Liver (tissue), 9 donors: ENCODE results near the gene TJP3. TPM values are rescaled to one million over a fixed set of nuclear protein-coding genes. Genes with fewer than 3 reads are reported as not detected.

Source experiments
- DNase-seq: peaks from one replicate; pipeline ENCODE4 v3.0.0-alpha.2; 2017; ENCODE audit warnings: low spot score
- H3K27ac ChIP-seq, 2 donors: one replicate each; pipeline ENCODE4 v1.7.0; 2013; ENCODE audit warnings: inconsistent platforms in 2 of 2, low read length in 2 of 2, control low read depth in 1 of 2, low read depth in 1 of 2, mild to moderate bottlenecking in 1 of 2
- H3K27me3 ChIP-seq, 4 donors: one replicate each; pipeline versions ENCODE4 v1.6.1 to v1.7.0; 2013; ENCODE audit warnings: low read length in 3 of 4, inconsistent platforms in 1 of 4, mild to moderate bottlenecking in 1 of 4, moderate library complexity in 1 of 4; ENCODE audit not compliant: control insufficient read depth in 4 of 4, insufficient read depth in 4 of 4
- H3K36me3 ChIP-seq, 4 donors: one replicate each; pipeline versions ENCODE4 v1.6.1 to v1.7.0; 2013; ENCODE audit warnings: low read length in 3 of 4, mild to moderate bottlenecking in 3 of 4, low read depth in 1 of 4, moderate library complexity in 1 of 4; ENCODE audit not compliant: control insufficient read depth in 4 of 4, insufficient read depth in 3 of 4
- H3K4me1 ChIP-seq, 4 donors: one replicate each; pipeline versions ENCODE4 v1.6.1 to v1.7.0; 2013; ENCODE audit warnings: low read length in 3 of 4, mild to moderate bottlenecking in 3 of 4, moderate library complexity in 1 of 4; ENCODE audit not compliant: control insufficient read depth in 4 of 4, insufficient read depth in 4 of 4
- H3K4me3 ChIP-seq, 3 donors: one replicate each; pipeline versions ENCODE4 v1.6.1 to v1.7.0; 2013; ENCODE audit warnings: low read length in 3 of 3, control low read depth in 1 of 3, low read depth in 1 of 3, mild to moderate bottlenecking in 1 of 3
- H3K9ac ChIP-seq, 2 donors: one replicate each; pipeline ENCODE4 v1.7.0; 2013; ENCODE audit warnings: low read length in 2 of 2, mild to moderate bottlenecking in 2 of 2, moderate library complexity in 2 of 2, control low read depth in 1 of 2, low read depth in 1 of 2
- H3K9me3 ChIP-seq, 4 donors: one replicate each; pipeline versions ENCODE4 v1.6.1 to v1.7.0; 2013; ENCODE audit warnings: low read length in 3 of 4; ENCODE audit not compliant: control insufficient read depth in 4 of 4
- CTCF ChIP-seq: fragments of 150-350 bp; IDR thresholded peaks from 2 replicates; pipeline ENCODE4 v1.5.1; 2017; ENCODE audit warnings: improper control_type of control experiment, low read depth, low read length; ENCODE audit not compliant: missing input control
- EGR1 ChIP-seq, 2 donors: IDR thresholded peaks; 2 replicates each; pipeline ENCODE4 v1.6.1; 2016 to 2018; ENCODE audit warnings: antibody characterized with exemption in 2 of 2, low read depth in 2 of 2
- FOXA1 ChIP-seq: IDR thresholded peaks from 2 replicates; pipeline ENCODE4 v1.6.1; 2016; ENCODE audit warnings: antibody characterized with exemption
- FOXA2 ChIP-seq: IDR thresholded peaks from 2 replicates; pipeline ENCODE4 v1.6.1; 2016; ENCODE audit warnings: antibody characterized with exemption
- GABPA ChIP-seq, 2 donors: IDR thresholded peaks in 1 of 2; conservative IDR thresholded peaks in 1 of 2; 2 replicates each; pipeline ENCODE4 v1.6.1; 2016; ENCODE audit warnings: antibody characterized with exemption in 2 of 2, mild to moderate bottlenecking in 1 of 2, moderate library complexity in 1 of 2
- HNF4A ChIP-seq, 2 donors: conservative IDR thresholded peaks; 2 replicates each; pipeline ENCODE4 v1.6.1; 2016; ENCODE audit warnings: antibody characterized with exemption in 2 of 2, mild to moderate bottlenecking in 2 of 2
- HNF4G ChIP-seq: IDR thresholded peaks from 2 replicates; pipeline ENCODE4 v1.6.1; 2016; ENCODE audit warnings: antibody characterized with exemption
- JUND ChIP-seq, 2 donors: IDR thresholded peaks; 2 replicates each; pipeline ENCODE4 v1.6.1; 2016; ENCODE audit warnings: antibody characterized with exemption in 2 of 2
- RAD21 ChIP-seq, 2 donors: IDR thresholded peaks; 2 replicates each; pipeline ENCODE4 v1.6.1; 2016; ENCODE audit warnings: antibody characterized with exemption in 2 of 2, mild to moderate bottlenecking in 2 of 2
- REST ChIP-seq: IDR thresholded peaks from 2 replicates; pipeline ENCODE4 v1.6.1; 2016; ENCODE audit warnings: antibody characterized with exemption, mild to moderate bottlenecking
- RXRA ChIP-seq, 2 donors: IDR thresholded peaks; 2 replicates each; pipeline ENCODE4 v1.6.1; 2017 to 2018; ENCODE audit warnings: antibody characterized with exemption in 2 of 2, mild to moderate bottlenecking in 1 of 2
- SP1 ChIP-seq: IDR thresholded peaks from 2 replicates; pipeline ENCODE4 v1.6.1; 2018; ENCODE audit warnings: antibody characterized with exemption, mild to moderate bottlenecking
- TAF1 ChIP-seq: conservative IDR thresholded peaks from 2 replicates; pipeline ENCODE4 v1.6.1; 2016; ENCODE audit warnings: antibody characterized with exemption, mild to moderate bottlenecking
- YY1 ChIP-seq: IDR thresholded peaks from 2 replicates; pipeline ENCODE4 v1.6.1; 2016; ENCODE audit warnings: antibody characterized with exemption, mild to moderate bottlenecking
- WGBS: extraction: QIAGEN DNeasy Blood & Tissue Kit; methylation state at CpG from one replicate; pipeline ENCODE4 v1.1.7; 2013; 5-methylcytosine and 5-hydroxymethylcytosine counted together
- polyA plus RNA-seq, 2 donors: library from polyadenylated mRNA; stranded (reverse) in 1 of 2; unstranded in 1 of 2; fragments of 200-250 nt in 1 of 2; fragments of >200 nt in 1 of 2; fragmentation: Nextera tagmentation in 1 of 2; extraction: Ambion mirVana in 1 of 2; gene quantifications; one replicate each; pipeline versions ENCODE4 v1.2.1 to v1.2.3, GENCODE V29; 2013 to 2015
- total RNA-seq, 2 donors: library from RNA; depleted of rRNA; stranded (reverse); fragments of >200 nt; gene quantifications; one replicate each; pipeline ENCODE4 v1.2.3, GENCODE V29; 2014
- TF ChIP-seq, protein P1 (sequence below): IDR thresholded peaks from 2 replicates; pipeline ENCODE4 v1.6.1; 2016; ENCODE audit warnings: antibody characterized with exemption
- TF ChIP-seq, protein P2 (sequence below): IDR thresholded peaks from 2 replicates; pipeline ENCODE4 v1.6.1; 2016; ENCODE audit warnings: antibody characterized with exemption
- donor health status: healthy.
- donor health status: healthy.
- donor health status: healthy.
- donor health status: healthy.
- donor health status: healthy.

Gene TJP3
- total and polyA plus RNA-seq, 4 donors = 6.0 to 9.8 (median 6.7) TPM

DNA sequence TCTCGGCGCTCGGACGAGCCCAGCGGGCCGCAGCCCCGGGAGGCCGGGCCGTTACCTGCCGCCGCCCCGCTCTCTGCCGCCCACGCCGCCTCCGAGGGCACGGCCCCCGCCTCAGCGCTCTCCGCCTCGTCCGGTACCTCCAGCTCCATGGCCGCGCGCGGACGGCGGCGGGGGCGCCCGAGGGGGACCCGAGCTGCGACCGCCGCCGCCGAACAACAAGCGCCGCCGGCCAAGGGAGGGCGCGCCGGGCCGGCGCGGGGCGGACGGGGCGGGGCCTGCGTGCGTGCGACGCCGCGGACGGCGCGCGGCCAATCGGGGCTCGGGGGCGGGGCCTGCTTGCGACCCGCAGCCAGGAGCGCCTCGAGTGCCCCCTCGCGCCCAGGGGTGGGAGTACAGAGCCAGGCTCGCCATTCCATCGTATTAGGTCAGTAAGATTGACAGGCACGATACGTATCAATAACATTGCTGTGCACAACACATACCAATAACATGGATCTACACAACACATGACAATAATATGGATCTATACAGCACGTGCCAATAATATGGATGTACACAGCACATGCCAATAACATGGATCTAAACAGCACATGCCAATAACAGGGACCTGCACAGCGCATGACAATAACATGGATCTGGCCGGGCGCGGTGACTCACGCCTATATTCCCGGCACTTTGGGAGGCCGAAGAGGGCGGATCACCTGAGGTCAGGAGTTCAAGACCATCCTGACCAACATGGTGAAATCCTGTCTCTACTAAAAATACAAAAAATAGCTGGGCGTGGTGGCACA is 7.7 kb upstream of the TJP3 start, which contains the start of gene PIP5K1C:
Gene PIP5K1C (minus strand): TSS at position 227 of the 791 bp plus-strand sequence. CDS start 78 bp downstream, at position 149.
- H3K9ac ChIP-seq = peak within 1 kb of the TSS in 1 of 2 donors; percentile 77
- H3K27ac ChIP-seq = peak within 1 kb of the TSS; percentile 40 to 76
- H3K9me3 ChIP-seq = no peaks in the 10 kb centered on the region
- peak; percentile 95 for DNase-seq
- peak within 1 kb of the TSS; percentile 76 to 95 (median 83) for H3K4me3 ChIP-seq
- peaks cover 2 to 15% (median 10%) of the 10 kb centered on the region in 4 donors for H3K4me1 ChIP-seq
- no peak for TF ChIP-seq FOXA1
- TF ChIP-seq CTCF = peak; percentile 89
- TF ChIP-seq YY1 = no peak
- peak in 1 of 2 donors; percentile 72 for TF ChIP-seq RAD21 (IDR thresholded peaks at IDR 0.05)
- H3K36me3 ChIP-seq = no peaks in the 10 kb centered on the region
- no peaks in the 10 kb centered on the region for H3K27me3 ChIP-seq
- WGBS = 3% methylated on average over 82 of the region's 82 CpGs

- no peaks in the 10 kb centered on the region for H3K36me3 ChIP-seq
- H3K27me3 ChIP-seq = no peaks in the 10 kb centered on the region
- H3K9ac ChIP-seq = no peak overlapping the region
- TF ChIP-seq HNF4G = no peak
- TF ChIP-seq FOXA1 = no peak
- no peak for TF ChIP-seq JUND (IDR thresholded peaks at IDR 0.05)
- TF ChIP-seq GABPA (IDR thresholded peaks at IDR 0.05 in 1 of 2, conservative IDR thresholded peaks at IDR 0.05 in 1 of 2) = no peak
- no peak for TF ChIP-seq TAF1
- TF ChIP-seq RXRA (IDR thresholded peaks at IDR 0.05) = no peak
- no peak for TF ChIP-seq SP1
- TF ChIP-seq FOXA2 = no peak
- H3K27ac ChIP-seq = no peak overlapping the region
- no peak overlapping the region for H3K4me3 ChIP-seq
- no peak for DNase-seq
- H3K4me1 ChIP-seq = peaks cover 6 to 17% (median 10%) of the 10 kb centered on the region in 4 donors
- H3K9me3 ChIP-seq = no peaks in the 10 kb centered on the region
- 3% methylated on average over 1 of the region's 1 CpG for WGBS
Observed at GRCh38 chr19:3701200-3701599, 7.0 kb upstream of the TJP3 start.

DNA sequence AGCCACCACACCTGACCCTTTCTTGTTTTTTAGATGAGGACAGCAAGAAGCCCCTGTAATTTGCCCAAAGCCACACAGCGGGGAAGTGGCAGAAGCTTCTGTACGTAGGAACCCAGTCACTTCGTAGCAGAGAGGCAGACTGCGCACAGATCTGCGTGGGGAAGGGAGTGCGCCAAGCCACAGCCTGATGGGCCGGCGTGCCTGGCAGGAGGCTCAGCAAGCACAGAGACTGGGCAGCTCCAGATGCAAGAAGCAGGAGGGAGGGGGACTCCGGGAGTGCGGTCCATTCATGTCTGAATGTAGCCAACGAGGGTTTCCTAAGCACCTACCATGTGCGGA is 347 bp upstream of the TJP3 start:
- Histone ChIP-seq H3K27me3 (no peaks in the 10 kb centered on the region), H3K27ac (peak overlapping the region; percentile 90 to 95), H3K36me3 (no peaks in the 10 kb centered on the region), H3K9ac (no peak overlapping the region), H3K4me3 (peak overlapping the region; percentile 33 to 76 (median 75)), H3K9me3 (no peaks in the 10 kb centered on the region), H3K4me1 (peaks cover 8 to 35% (median 22%) of the 10 kb centered on the region in 4 donors)
- DNase-seq = no peak
- TF ChIP-seq SP1 (no peak), FOXA1 (no peak), REST (no peak), HNF4A (conservative IDR thresholded peaks at IDR 0.05) (no peak), EGR1 (IDR thresholded peaks at IDR 0.05; ENCODE audit: low read depth in 2 of 2) (no peak), YY1 (no peak), TAF1 (no peak)
- TF ChIP-seq, protein P1, sequence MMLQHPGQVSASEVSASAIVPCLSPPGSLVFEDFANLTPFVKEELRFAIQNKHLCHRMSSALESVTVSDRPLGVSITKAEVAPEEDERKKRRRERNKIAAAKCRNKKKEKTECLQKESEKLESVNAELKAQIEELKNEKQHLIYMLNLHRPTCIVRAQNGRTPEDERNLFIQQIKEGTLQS = no peak
- TF ChIP-seq, protein P2, sequence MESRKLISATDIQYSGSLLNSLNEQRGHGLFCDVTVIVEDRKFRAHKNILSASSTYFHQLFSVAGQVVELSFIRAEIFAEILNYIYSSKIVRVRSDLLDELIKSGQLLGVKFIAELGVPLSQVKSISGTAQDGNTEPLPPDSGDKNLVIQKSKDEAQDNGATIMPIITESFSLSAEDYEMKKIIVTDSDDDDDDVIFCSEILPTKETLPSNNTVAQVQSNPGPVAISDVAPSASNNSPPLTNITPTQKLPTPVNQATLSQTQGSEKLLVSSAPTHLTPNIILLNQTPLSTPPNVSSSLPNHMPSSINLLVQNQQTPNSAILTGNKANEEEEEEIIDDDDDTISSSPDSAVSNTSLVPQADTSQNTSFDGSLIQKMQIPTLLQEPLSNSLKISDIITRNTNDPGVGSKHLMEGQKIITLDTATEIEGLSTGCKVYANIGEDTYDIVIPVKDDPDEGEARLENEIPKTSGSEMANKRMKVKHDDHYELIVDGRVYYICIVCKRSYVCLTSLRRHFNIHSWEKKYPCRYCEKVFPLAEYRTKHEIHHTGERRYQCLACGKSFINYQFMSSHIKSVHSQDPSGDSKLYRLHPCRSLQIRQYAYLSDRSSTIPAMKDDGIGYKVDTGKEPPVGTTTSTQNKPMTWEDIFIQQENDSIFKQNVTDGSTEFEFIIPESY = no peak
- 43% methylated on average over 12 of the region's 12 CpGs for WGBS
